Measurements from ENCODE around the gene FTH1. TPM values are rescaled to one million over a fixed set of nuclear protein-coding genes. Genes with fewer than 3 reads are reported as not detected.

The FTH1 gene
- total and polyA plus RNA-seq, 2 of the 4 experiments (the other 2 are of a cell fraction) = 344 to 2,516 TPM

DNA sequence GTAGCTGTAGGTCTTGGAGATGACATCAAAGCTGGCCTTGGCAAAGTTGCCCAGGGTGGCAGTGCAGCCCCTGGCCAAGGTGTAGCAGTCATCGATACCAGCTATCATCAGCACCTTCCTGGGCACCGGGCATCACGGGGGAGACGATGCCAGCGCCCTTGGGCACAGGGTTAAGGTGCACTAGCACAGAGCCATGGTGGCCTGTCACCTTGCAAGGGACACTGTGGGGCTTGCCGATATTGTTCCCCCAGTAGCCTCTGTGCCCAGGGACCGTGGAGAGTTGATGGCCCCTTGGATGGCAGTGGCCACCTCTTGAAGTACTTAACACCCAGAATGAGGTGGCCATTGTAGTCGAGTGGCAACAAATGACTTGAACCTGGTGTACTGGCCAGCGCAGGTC, 44.4 kb upstream of the FTH1 start:
- Histone ChIP-seq H3K9me3 (ENCODE audit: control insufficient read depth, insufficient read depth, low read length) (no peaks in the 10 kb centered on the region), H3K27me3 (ENCODE audit: control insufficient read depth, insufficient read depth, low read length) (peaks cover 3% of the 10 kb centered on the region; the same call in 1 of the 2 replicates), H3K4me1 (ENCODE audit: control insufficient read depth, insufficient read depth, low read length) (peaks cover 8% of the 10 kb centered on the region; the same call in 1 of the 2 replicates), H2AFZ (replicated peaks; ENCODE audit: low read length, poor library complexity) (no peak overlapping the region), H3K79me1 (ENCODE audit: low read depth in 1 of 2, low read length in 2 of 2) (no peaks in the 10 kb centered on the region), H2BK15ac (ENCODE audit: low read depth, low read length) (no peak overlapping the region), H2BK20ac (ENCODE audit: low read depth, low read length) (no peak overlapping the region), H3K18ac (ENCODE audit: low read depth, low read length) (no peak overlapping the region), H2AK5ac (ENCODE audit: low read depth, low read length) (no peak overlapping the region), H3K27ac (ENCODE audit: insufficient read depth, low read length) (no peak overlapping the region), H3K23ac (ENCODE audit: low read depth, low read length) (no peak overlapping the region), H2BK5ac (ENCODE audit: low read depth, low read length, poor library complexity, severe bottlenecking) (no peak overlapping the region), H3K4me3 (ENCODE audit: insufficient read depth, low read depth, low read length) (no peak overlapping the region), H4K5ac (ENCODE audit: low read depth, low read length) (no peak overlapping the region), H2AK9ac (replicated peaks; ENCODE audit: low read depth, low read length, poor library complexity) (no peak overlapping the region), H3K14ac (replicated peaks; ENCODE audit: low read depth, low read length) (no peak overlapping the region), H4K91ac (ENCODE audit: insufficient read depth, low read depth, low read length) (no peak overlapping the region), H3K56ac (ENCODE audit: extremely low read depth, insufficient read depth, low read length) (no peak overlapping the region), H3K4ac (ENCODE audit: low read depth, low read length) (no peak overlapping the region), H3K4me2 (ENCODE audit: low read depth, low read length) (no peak overlapping the region), H4K20me1 (ENCODE audit: insufficient read depth, low read length) (no peaks in the 10 kb centered on the region), H4K8ac (ENCODE audit: low read depth in 2 of 2, low read length in 2 of 2) (no peak overlapping the region), H3K9me1 (ENCODE audit: insufficient read depth, low read length) (0 out of 2 replicates have a peak, but pooled peaks cover 4% of the 10 kb centered on the region), H2BK120ac (ENCODE audit: low read depth, low read length) (no peak overlapping the region), H3K9ac (ENCODE audit: low read depth, low read length) (no peak overlapping the region), H3K36me3 (ENCODE audit: control insufficient read depth, insufficient read depth, low read length) (no peaks in the 10 kb centered on the region)
- no TSS peak for BruUV-seq (replicated peaks)
- ChIA-PET POLR2A (ENCODE audit: unreplicated experiment) (no interaction called here), CTCF (no interaction called here)
- ATAC-seq (ENCODE audit: low read depth) (no peak), DNase-seq (no peak)
- dilution Hi-C loops (cut with HindIII; ENCODE audit: low sequenced_read_pairs, unreplicated experiment) (no loop called here), intact Hi-C loops (cut with micrococcal nuclease) (no loop called here), in situ Hi-C loops (cut with MboI; ENCODE audit: low sequenced_read_pairs) (no loop called here)
- TF ChIP-seq CHD1 (IDR thresholded peaks at IDR 0.05; ENCODE audit: low read depth, low read length) (no peak), RAD21 (IDR thresholded peaks at IDR 0.05; ENCODE audit: low read length) (no peak), BHLHE40 (IDR thresholded peaks at IDR 0.05; ENCODE audit: low read depth, low read length) (no peak), MXI1 (IDR thresholded peaks at IDR 0.05; ENCODE audit: borderline replicate concordance, low read depth, low read length) (no peak), POLR2A (IDR thresholded peaks at IDR 0.05; ENCODE audit: low read depth, low read length) (no peak), NFE2L2 (IDR thresholded peaks at IDR 0.05; ENCODE audit: low read depth, low read length) (no peak), SMC3 (IDR thresholded peaks at IDR 0.05; ENCODE audit: low read depth, low read length) (no peak), MAZ (IDR thresholded peaks at IDR 0.05; ENCODE audit: borderline replicate concordance, low read depth, low read length) (no peak), MAFK (IDR thresholded peaks at IDR 0.05; ENCODE audit: low read depth, low read length) (no peak), FOS (IDR thresholded peaks at IDR 0.05; ENCODE audit: low read depth, low read length) (no peak), RCOR1 (IDR thresholded peaks at IDR 0.05; ENCODE audit: insufficient replicate concordance, low read length) (no peak), CEBPB (IDR thresholded peaks at IDR 0.05; ENCODE audit: low read depth, low read length) (no peak)
- TF ChIP-seq, protein P1, sequence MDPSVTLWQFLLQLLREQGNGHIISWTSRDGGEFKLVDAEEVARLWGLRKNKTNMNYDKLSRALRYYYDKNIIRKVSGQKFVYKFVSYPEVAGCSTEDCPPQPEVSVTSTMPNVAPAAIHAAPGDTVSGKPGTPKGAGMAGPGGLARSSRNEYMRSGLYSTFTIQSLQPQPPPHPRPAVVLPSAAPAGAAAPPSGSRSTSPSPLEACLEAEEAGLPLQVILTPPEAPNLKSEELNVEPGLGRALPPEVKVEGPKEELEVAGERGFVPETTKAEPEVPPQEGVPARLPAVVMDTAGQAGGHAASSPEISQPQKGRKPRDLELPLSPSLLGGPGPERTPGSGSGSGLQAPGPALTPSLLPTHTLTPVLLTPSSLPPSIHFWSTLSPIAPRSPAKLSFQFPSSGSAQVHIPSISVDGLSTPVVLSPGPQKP (IDR thresholded peaks at IDR 0.05; ENCODE audit: borderline replicate concordance, low read depth, low read length) = no peak
- TF ChIP-seq, protein P2, sequence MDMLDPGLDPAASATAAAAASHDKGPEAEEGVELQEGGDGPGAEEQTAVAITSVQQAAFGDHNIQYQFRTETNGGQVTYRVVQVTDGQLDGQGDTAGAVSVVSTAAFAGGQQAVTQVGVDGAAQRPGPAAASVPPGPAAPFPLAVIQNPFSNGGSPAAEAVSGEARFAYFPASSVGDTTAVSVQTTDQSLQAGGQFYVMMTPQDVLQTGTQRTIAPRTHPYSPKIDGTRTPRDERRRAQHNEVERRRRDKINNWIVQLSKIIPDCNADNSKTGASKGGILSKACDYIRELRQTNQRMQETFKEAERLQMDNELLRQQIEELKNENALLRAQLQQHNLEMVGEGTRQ (IDR thresholded peaks at IDR 0.05; ENCODE audit: low read depth, low read length) = no peak
- WGBS, 2 experiments (ENCODE audit: extremely low coverage in 2 of 2, insufficient read length in 1 of 2) = 97% methylated on average over 5 of the region's 9 CpGs; no CpG with 5 or more reads in 1 of the 2 experiments

Measured in IMR-90 (cell line).